NCI-H1048 (cell line): ENCODE results near the gene RAB6D.
A peak's percentile ranks its signal among the peaks of the same experiment; 100 is the strongest.
"Not testable (repeated sequence)": the region's sequence is repeated elsewhere in the genome, so short reads cannot be mapped to it uniquely, and the experiment has no call there.

Experiments
- DNase-seq: peaks from one replicate; lab custom pipeline; 2025; lab: John Stamatoyannopoulos, UW

RAB6D gene

DNA sequence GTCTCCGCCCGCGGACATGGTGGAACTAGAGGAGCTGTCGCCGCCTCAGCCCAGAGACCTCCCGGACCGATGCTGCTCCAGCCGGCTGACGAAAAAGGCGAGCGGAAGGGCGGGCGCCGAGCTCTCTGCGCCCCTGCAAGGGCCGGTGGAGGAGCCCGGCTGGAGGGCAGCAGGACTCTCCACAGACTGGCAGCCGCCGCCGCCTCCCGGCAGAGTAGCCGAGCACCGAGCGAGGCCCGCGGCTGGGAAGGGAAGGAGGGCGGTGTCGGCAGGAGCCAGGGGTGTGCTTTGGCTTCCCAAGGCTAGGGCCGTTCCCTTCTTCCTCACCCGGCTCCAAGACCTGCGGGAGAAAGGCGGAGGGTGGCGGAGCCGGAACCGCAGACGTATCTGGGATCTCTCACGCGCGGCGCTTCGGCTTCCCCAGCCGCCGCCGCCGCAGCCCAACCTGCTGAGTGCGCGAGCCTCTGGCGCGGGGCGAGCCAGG, at the start of gene RAB6D:
TSS of gene RAB6D (minus strand) at position 466 of the 484 bp plus-strand sequence. CDS start at position 18, 448 bp downstream.
- not testable (repeated sequence) for DNase-seq

DNA sequence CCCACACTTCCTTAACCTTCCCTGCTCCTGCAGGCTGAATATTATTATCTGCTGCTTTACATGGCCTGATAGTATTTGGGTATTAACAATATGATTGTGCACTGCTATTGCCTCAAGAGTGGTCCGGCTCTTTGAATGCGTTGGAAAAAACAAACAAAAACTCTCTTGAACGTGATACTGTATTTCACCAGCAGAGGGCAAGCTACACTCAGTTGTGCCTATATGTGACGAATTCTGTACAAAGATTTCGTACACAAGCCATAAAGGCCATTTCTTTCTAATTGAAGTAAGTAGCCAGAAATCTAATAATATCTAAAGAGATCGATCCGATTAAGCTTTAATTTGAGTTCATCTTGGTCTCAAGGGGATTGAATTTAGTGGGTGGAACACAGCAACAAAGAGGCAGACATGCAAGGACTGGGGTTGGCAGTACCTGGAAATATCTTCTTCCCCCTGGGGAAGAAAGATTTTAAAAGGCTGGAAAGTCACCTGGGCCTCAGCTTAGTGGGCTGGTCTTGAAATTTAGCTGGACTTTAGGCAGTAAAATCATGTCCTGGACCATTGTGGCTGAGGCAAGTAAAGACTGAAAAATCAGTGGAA, 49.3 kb upstream of the RAB6D start:
- DNase-seq: peak; percentile 64

- no peak for DNase-seq
Observed at GRCh38 chr2:131410173-131410572, 46.2 kb upstream of the RAB6D start.

- no peak for DNase-seq
Observed at GRCh38 chr2:131408778-131409177, 44.8 kb upstream of the RAB6D start.

DNA sequence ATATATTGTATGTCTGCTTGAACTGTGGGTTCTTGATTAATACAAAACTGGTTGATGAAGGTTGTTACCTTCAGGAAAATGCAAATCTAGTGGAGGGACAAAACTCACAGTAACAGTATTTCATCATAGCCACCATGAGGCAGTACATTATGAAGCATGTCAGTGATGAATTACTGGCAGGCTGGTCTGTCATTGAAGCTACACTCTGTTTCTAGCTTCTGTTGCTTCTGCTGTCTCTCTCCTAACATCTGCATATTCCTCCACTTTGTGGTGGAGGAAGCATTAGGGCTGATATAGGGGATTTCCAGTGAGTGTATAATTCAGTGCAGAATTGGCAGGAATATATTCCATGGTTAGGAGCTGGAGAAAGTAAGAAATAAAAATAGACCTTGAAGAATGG, 44.2 kb upstream of the RAB6D start:
- DNase-seq: no peak

- DNase-seq: no peak
Observed at GRCh38 chr2:131404753-131405152, 40.8 kb upstream of the RAB6D start.

GRCh38 chr2:131402320-131403039, 38.5 kb upstream of the RAB6D start:
- DNase-seq: no peak

DNA sequence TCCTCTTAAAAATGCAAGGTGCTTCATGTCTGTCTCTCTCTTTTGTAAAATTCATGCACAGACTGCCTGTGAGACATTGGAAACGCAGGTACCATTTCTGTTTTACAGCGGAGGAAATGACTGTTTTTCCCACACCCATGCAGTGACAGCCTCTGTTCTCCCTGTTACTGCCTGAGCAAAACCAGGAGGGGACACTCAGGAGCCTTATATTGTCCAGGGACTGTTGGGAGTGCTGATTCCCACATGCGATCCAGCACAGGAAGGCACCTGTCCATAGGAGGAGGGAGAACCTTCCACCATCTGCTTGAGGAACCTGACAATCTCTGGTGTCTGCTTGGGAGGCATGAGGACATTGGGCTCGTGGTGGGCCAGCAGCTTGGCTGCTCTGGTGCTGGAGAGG, 36.9 kb upstream of the RAB6D start:
- DNase-seq: no peak

DNA sequence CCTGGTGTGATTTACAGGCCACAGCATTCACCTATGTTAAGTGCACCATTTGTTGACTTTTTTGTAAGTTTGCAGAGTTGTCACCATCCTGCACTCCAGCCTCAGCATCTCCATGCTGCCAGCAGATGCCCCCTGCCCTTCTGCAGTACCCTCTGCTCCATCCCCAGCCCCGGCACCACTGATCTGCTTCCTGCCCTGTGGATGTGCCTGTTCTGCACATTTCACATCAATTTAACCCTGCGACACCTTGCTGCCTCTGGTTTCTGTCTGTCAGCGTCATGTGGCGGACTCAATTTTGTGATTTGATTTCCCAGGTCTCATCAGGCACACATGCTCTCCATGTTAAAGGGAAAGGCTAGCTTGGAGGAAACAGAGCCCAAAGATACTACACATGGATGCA, 36.5 kb upstream of the RAB6D start:
- not testable (repeated sequence) for DNase-seq

DNA sequence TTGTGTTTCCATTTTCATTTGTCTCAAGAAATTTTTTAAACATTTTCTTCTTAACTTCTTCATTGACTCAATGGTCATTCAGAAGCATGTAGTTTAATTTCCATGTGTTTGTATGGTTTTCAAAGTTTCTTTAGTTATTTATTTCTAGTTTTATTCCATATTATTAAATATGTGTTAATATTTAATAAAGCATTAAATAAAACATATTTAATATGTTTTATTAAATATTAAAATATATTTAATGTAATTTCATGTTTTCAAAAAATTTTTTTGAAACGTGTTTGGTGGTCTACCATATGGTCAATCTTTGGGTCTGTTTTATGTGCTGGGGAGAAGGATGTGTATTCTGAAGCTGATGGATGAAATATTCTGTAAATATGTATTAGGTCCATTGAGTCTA, 32.2 kb upstream of the RAB6D start:
- DNase-seq: not testable (repeated sequence)

- DNase-seq: not testable (repeated sequence)
Observed at GRCh38 chr2:131395024-131395645, 31.2 kb upstream of the RAB6D start.

DNA sequence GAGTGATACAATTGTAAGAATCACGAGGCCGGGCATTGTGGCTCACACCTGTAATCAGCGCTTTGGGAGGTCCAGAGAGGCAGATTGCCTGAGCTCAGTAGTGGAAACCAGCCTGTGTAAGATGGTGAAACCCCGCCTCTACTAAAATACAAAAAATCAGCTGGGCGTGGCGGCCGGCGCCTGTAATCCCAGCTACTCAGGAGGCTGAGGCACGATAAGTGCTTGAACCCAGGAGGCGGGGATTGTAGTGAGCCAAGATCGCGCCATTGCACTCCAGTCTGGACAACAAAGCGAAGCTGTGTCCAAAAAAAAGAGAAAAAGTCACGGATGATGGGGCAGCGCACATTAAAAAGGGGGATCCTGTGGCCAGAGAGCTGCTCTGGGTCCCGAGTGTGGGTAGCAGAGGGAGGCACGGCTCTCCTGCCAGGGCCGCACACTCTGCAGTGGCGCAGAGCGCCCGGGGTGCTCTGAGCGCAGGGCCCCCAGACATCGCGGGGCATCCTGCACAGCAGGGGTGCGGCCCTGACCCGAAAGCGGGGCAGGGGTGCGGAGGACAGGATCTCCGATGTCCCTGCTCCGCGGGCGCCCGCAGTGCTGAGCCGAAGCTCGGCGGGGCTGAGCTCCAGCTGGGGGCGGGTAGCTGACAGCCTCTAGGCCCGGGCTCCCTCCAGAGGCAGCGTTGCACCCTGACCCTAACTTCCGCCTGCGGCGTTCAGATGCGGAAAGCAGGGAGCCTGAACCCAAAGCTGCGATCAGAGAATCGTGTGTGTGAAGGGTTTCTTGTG, 30.4 kb upstream of the RAB6D start:
- DNase-seq: no peak

GRCh38 chr2:131391953-131392352, 28.0 kb upstream of the RAB6D start:
- not testable (repeated sequence) for DNase-seq

DNA sequence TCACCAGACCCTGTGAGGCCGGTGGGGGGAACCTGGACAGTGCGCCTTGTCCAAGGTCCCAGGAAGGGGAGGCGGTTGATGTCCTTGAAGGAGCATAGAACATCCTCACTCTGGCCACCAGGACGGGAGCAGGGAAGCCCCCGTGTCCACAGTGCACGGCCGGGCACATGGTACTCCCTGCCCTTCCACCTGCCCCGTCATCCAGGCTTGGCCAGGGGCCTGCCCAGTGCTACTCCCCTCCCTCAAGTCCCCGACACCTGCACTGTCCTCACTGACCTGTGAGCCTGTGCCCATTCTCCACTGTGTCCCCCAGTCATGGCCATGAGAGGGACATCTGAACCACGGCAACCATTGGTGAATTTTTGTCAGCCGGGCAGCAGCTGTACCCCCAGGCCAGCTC, 27.5 kb upstream of the RAB6D start:
- DNase-seq: not testable (repeated sequence)

GRCh38 chr2:131390495-131391130, 26.6 kb upstream of the RAB6D start:
- DNase-seq: not testable (repeated sequence)

- no peak for DNase-seq
Observed at GRCh38 chr2:131389657-131390056, 25.7 kb upstream of the RAB6D start.

GRCh38 chr2:131388834-131389233, 24.9 kb upstream of the RAB6D start:
- DNase-seq: not testable (repeated sequence)

DNA sequence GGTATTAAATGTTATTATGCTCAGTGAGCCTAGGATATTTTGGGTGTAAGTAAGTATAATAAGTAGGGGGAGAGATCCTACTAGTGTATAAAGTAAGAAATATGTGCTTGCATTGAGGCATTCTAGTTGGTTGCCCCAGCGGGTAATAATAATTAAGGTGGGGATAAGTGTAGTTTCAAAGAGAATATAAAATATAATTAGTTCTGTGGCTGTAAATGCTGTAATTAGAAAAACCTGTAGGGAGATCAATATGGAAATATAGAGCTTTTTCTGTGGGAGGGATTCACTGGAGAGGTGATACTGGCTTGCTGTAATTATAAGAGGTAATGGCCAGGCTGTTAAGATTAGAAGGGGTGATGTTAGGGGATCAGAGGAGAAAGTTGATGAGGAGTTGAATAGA, 9.1 kb upstream of the RAB6D start:
- not testable (repeated sequence) for DNase-seq

- DNase-seq: no peak
Observed at GRCh38 chr2:131369954-131370353, 6.0 kb upstream of the RAB6D start.

DNA sequence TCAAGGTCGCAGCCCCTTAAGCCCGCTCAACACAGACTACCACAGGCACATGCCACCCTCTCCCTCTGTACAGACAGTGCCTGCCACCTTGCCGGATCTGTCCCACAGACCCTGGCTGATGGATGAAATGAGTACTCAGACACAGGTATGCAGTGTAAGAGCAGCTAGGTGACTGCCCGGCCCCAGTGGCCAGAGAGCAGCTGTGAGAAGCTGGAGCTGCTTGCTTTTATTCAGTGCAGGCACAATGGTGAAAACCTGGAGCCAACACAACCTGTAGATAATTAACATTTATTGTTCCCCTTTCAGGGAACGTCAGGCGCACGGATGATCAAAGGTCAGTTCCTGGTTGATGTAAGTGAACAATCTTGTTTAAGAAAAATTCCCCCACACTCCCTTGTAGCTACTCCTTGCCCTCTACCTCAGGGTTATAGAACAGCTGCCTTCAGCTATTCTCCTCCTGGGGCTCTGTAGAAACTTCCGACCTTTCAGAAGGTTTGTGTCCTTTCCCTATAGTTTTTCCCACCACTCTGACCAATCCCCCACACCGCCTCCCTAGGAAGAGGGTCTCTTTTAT, 4.6 kb upstream of the RAB6D start:
- DNase-seq: not testable (repeated sequence)

- DNase-seq: no peak
Observed at GRCh38 chr2:131367352-131367751, 3.4 kb upstream of the RAB6D start.
